Neural progenitor cell (in vitro differentiated cells): ENCODE measurements around the gene FBXW5. TPM values are rescaled to one million over a fixed set of nuclear protein-coding genes. Genes with fewer than 3 reads are reported as not detected.
A peak's percentile ranks its signal among the peaks of the same experiment; 100 is the strongest.

Source experiments
- DNase-seq: peaks from one replicate; pipeline ENCODE4 v3.0.0-alpha.2; 2016; ENCODE audit warnings: low spot score
- H2AFZ ChIP-seq: fragments of 200-600 bp; sonication (generic); replicated peaks from 2 replicates; pipeline ENCODE4 v1.6.1; 2016; ENCODE audit warnings: antibody characterized with exemption
- H3F3A ChIP-seq: fragments of 200-600 bp; sonication (generic); 2 replicates; pipeline ENCODE4 v1.6.1; 2016; ENCODE audit warnings: antibody characterized with exemption, low read depth
- H3K27ac ChIP-seq: fragments of 200-600 bp; sonication (generic); 2 replicates; pipeline ENCODE4 v1.5.1; 2016; ENCODE audit warnings: mild to moderate bottlenecking
- H3K27me3 ChIP-seq: fragments of 200-600 bp; sonication (generic); 2 replicates; pipeline ENCODE4 v1.6.1; 2016; ENCODE audit warnings: mild to moderate bottlenecking, moderate library complexity
- H3K36me3 ChIP-seq: fragments of 200-600 bp; sonication (generic); 2 replicates; pipeline ENCODE4 v1.5.1; 2016
- H3K4me1 ChIP-seq: fragments of 200-600 bp; sonication (generic); 2 replicates; pipeline ENCODE4 v1.6.1; 2016; ENCODE audit warnings: mixed run types
- H3K4me2 ChIP-seq: fragments of 200-600 bp; sonication (generic); 2 replicates; pipeline ENCODE4 v1.6.1; 2016
- H3K4me3 ChIP-seq: fragments of 200-600 bp; sonication (generic); 2 replicates; pipeline ENCODE4 v1.5.1; 2016
- H3K79me2 ChIP-seq: fragments of 200-600 bp; sonication (generic); 2 replicates; pipeline ENCODE4 v1.6.1; 2016; ENCODE audit warnings: low read depth
- H3K9ac ChIP-seq: fragments of 200-600 bp; sonication (generic); 2 replicates; pipeline ENCODE4 v1.6.1; 2016
- H3K9me3 ChIP-seq: fragments of 200-600 bp; sonication (generic); 2 replicates; pipeline ENCODE4 v1.5.1; 2016; ENCODE audit warnings: low read depth
- H4K20me1 ChIP-seq: fragments of 200-600 bp; sonication (generic); 2 replicates; pipeline ENCODE4 v1.6.1; 2016; ENCODE audit warnings: low read depth
- H3K27ac Mint-ChIP-seq: 3 replicates; pipeline ENCODE4 v1.8.0; 2021; ENCODE audit warnings: mixed read lengths
- H3K27me3 Mint-ChIP-seq: 2 replicates; pipeline ENCODE4 v1.8.0; 2022; ENCODE audit warnings: low read depth, mild to moderate bottlenecking, inconsistent platforms, moderate library complexity, mixed read lengths; ENCODE audit not compliant: insufficient read depth
- H3K36me3 Mint-ChIP-seq: 3 replicates; pipeline ENCODE4 v1.8.0; 2021; ENCODE audit warnings: mixed read lengths
- H3K4me1 Mint-ChIP-seq: 3 replicates; pipeline ENCODE4 v1.8.0; 2021; ENCODE audit warnings: mixed read lengths
- H3K4me3 Mint-ChIP-seq: 3 replicates; pipeline ENCODE4 v1.8.0; 2021; ENCODE audit warnings: mild to moderate bottlenecking, moderate library complexity, mixed read lengths
- H3K9me3 Mint-ChIP-seq: 3 replicates; pipeline ENCODE4 v1.8.0; 2020; ENCODE audit warnings: mixed read lengths
- EZH2 ChIP-seq: fragments of 200-600 bp; sonication (generic); IDR thresholded peaks from 2 replicates; pipeline ENCODE4 v1.6.1; 2017; ENCODE audit warnings: antibody characterized with exemption, mild to moderate bottlenecking, moderate library complexity
- EZH2phosphoT487 ChIP-seq: fragments of 200-600 bp; sonication (generic); IDR thresholded peaks from 2 replicates; pipeline ENCODE4 v1.6.1; 2017; ENCODE audit warnings: antibody characterized with exemption
- total RNA-seq: library from RNA; depleted of rRNA; stranded (reverse); fragments of >200 nt; gene quantifications from 2 replicates; pipeline ENCODE4 v1.2.3, GENCODE V29; 2015; ENCODE audit warnings: low replicate concordance
- TF ChIP-seq, protein P1 (sequence below): fragments of 200-600 bp; sonication (generic); IDR thresholded peaks from 2 replicates; pipeline ENCODE4 v1.5.1; 2017; ENCODE audit warnings: antibody characterized with exemption, mild to moderate bottlenecking

FBXW5 gene
- total RNA-seq, 1 donor from 2014 or later, result 21.5 TPM

DNA sequence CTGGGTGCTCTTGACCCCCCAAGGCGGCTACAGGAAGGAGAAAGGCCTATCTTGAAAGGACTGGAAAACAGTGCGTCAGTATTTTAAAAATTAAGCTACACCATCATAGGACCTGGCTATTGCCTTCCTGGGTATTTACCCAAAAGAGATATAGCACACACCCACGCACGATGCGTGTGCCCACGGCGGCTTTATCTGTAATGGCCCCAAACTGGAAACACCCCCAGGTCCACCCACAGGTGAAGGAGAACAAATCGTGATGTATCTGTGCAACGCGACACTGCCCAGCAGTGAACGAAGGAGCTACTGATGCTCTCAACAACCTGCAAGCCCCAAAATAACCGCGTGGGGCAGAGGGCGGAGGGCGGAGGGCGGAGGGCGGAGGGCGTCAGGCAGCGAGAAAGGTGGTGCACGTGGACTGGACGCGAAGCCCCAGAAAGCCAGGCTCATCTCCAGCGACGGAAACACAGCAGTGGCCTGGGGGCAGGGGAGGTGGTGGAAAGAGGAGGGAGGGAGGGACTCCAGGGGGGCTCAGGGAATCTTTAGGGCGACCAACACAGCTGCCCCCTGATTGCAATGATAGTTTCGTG, 20.4 kb upstream of the FBXW5 start:
- Histone ChIP-seq H4K20me1 (no peaks in the 10 kb centered on the region), H3K4me3 (no peak overlapping the region), H2AFZ (no peak overlapping the region), H3K27ac (no peak overlapping the region), H3K9ac (no peak overlapping the region), H3K27me3 (no peaks in the 10 kb centered on the region), H3F3A (no peaks in the 10 kb centered on the region), H3K4me1 (peaks cover 6% of the 10 kb centered on the region), H3K36me3 (no peaks in the 10 kb centered on the region), H3K9me3 (no peaks in the 10 kb centered on the region), H3K4me2 (no peak overlapping the region), H3K79me2 (no peaks in the 10 kb centered on the region)
- TF ChIP-seq, protein P1, sequence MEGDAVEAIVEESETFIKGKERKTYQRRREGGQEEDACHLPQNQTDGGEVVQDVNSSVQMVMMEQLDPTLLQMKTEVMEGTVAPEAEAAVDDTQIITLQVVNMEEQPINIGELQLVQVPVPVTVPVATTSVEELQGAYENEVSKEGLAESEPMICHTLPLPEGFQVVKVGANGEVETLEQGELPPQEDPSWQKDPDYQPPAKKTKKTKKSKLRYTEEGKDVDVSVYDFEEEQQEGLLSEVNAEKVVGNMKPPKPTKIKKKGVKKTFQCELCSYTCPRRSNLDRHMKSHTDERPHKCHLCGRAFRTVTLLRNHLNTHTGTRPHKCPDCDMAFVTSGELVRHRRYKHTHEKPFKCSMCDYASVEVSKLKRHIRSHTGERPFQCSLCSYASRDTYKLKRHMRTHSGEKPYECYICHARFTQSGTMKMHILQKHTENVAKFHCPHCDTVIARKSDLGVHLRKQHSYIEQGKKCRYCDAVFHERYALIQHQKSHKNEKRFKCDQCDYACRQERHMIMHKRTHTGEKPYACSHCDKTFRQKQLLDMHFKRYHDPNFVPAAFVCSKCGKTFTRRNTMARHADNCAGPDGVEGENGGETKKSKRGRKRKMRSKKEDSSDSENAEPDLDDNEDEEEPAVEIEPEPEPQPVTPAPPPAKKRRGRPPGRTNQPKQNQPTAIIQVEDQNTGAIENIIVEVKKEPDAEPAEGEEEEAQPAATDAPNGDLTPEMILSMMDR, result no peak
- TF ChIP-seq EZH2phosphoT487 (no peak), EZH2 (no peak)
- Mint-ChIP-seq H3K9me3 (no peaks in the 10 kb centered on the region), H3K36me3 (no peaks in the 10 kb centered on the region), H3K4me1 (peaks cover 19% of the 10 kb centered on the region), H3K27ac (peak overlapping the region; percentile 53), H3K4me3 (no peak overlapping the region), H3K27me3 (peaks cover 5% of the 10 kb centered on the region)
- DNase-seq, result no peak

DNA sequence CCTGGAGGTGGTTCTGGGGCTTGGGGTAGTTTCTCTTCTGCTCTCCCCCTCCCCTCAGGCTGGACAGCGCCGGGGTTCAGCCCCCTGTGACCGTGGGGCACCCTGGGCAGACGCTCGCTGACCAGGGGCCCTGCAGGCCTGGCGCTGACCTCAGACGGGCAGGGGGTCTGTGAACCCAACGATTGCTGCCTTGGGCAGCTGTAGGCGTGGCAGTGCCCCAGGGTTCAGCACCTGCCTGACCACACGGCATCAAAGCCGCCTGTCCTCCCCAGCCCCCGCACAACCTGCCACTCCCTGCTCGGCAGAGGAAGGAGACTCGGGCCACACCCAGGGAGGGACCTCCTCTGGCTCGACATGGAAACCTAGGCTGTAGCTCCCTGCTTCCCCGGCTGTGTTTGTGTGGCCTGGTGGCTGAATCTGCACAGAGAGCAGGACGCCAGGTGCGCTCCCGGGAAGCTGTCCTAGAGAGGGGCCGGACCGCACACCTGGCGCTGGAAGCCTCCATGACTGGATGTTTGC, 19.7 kb upstream of the FBXW5 start:
- Histone ChIP-seq H3K4me2 (no peak overlapping the region), H3K36me3 (no peaks in the 10 kb centered on the region), H3K9me3 (no peaks in the 10 kb centered on the region), H3F3A (no peaks in the 10 kb centered on the region), H3K4me3 (no peak overlapping the region), H2AFZ (no peak overlapping the region), H3K27me3 (no peaks in the 10 kb centered on the region), H4K20me1 (no peaks in the 10 kb centered on the region), H3K27ac (no peak overlapping the region), H3K79me2 (no peaks in the 10 kb centered on the region), H3K9ac (no peak overlapping the region), H3K4me1 (peaks cover 6% of the 10 kb centered on the region)
- H3K27me3 Mint-ChIP-seq, result peaks cover 5% of the 10 kb centered on the region
- no peak overlapping the region for H3K4me3 Mint-ChIP-seq
- H3K27ac Mint-ChIP-seq, result peak overlapping the region; percentile 53
- H3K36me3 Mint-ChIP-seq, result no peaks in the 10 kb centered on the region
- no peak for DNase-seq
- TF ChIP-seq EZH2phosphoT487, result no peak
- TF ChIP-seq, protein P1, result no peak
- TF ChIP-seq EZH2, result no peak
- peaks cover 19% of the 10 kb centered on the region for H3K4me1 Mint-ChIP-seq
- no peaks in the 10 kb centered on the region for H3K9me3 Mint-ChIP-seq

DNA sequence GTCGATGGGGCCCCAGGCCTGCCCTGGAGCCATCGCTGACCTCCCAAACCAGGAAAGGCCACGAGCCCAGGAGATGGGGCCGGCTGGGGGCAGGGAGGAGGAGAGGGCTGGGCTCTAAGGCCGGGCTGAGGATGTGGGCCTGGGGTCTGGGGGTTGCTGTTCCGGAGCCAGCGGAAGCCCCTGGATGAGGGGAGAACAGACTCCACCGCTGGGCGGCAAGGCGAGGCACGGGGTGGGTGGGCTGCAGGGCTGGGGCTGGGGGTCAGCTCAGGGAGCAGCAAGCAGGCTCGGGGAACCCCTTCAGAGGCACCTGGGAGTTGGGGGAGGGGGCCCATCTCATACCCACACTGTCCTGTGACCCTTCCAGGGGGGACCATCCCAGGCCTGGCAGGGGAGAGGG, 19.2 kb upstream of the FBXW5 start:
- no peak for DNase-seq
- peaks cover 5% of the 10 kb centered on the region for H3K27me3 Mint-ChIP-seq

More for the DNA sequence above, 19.2 kb upstream of the FBXW5 start:
- no peaks in the 10 kb centered on the region for H3K79me2 ChIP-seq
- H3F3A ChIP-seq, result no peaks in the 10 kb centered on the region
- Mint-ChIP-seq H3K9me3 (no peaks in the 10 kb centered on the region), H3K36me3 (no peaks in the 10 kb centered on the region), H3K27ac (no peak overlapping the region), H3K4me3 (no peak overlapping the region), H3K4me1 (peaks cover 19% of the 10 kb centered on the region)
- no peak overlapping the region for H2AFZ ChIP-seq
- no peaks in the 10 kb centered on the region for H3K27me3 ChIP-seq
- H4K20me1 ChIP-seq, result no peaks in the 10 kb centered on the region
- H3K4me1 ChIP-seq, result peaks cover 6% of the 10 kb centered on the region
- no peak overlapping the region for H3K4me3 ChIP-seq
- H3K9me3 ChIP-seq, result no peaks in the 10 kb centered on the region
- TF ChIP-seq EZH2 (no peak), EZH2phosphoT487 (no peak)
- TF ChIP-seq, protein P1, result no peak
- no peak overlapping the region for H3K9ac ChIP-seq
- H3K27ac ChIP-seq, result no peak overlapping the region
- no peak overlapping the region for H3K4me2 ChIP-seq
- H3K36me3 ChIP-seq, result no peaks in the 10 kb centered on the region
